Keratinocyte (primary cell): ENCODE data around the gene HPN. TPM values are rescaled to one million over a fixed set of nuclear protein-coding genes. Genes with fewer than 3 reads are reported as not detected.

Experiments
- DNase-seq: peaks from one replicate; pipeline ENCODE4 v3.0.0-alpha.2; 2011; ENCODE audit warnings: low read depth, missing footprints, low spot score
- FAIRE-seq: peaks from 2 replicates; lab custom pipeline; 2011; peaks lifted over from hg19 to GRCh38; lab: Jason Lieb, UNC
- H2AFZ ChIP-seq: 2 replicates; pipeline ENCODE4 v1.6.0; 2012; ENCODE audit warnings: low read length, control low read depth, inconsistent platforms; ENCODE audit not compliant: control insufficient read depth
- H3K27ac ChIP-seq: 2 replicates; pipeline ENCODE4 v1.5.1; 2011; ENCODE audit warnings: low read length; ENCODE audit not compliant: control insufficient read depth, insufficient read depth
- H3K27me3 ChIP-seq: 3 replicates; pipeline ENCODE4 v1.6.0; 2011; ENCODE audit warnings: low read length; ENCODE audit not compliant: control insufficient read depth, insufficient read depth; ENCODE audit errors: extremely low read depth
- H3K36me3 ChIP-seq, 2 experiments: 2 replicates in 1 of 2; 3 replicates in 1 of 2; pipeline ENCODE4 v1.5.1; 2011; ENCODE audit warnings: low read length in 2 of 2, mild to moderate bottlenecking in 1 of 2; ENCODE audit not compliant: control insufficient read depth in 2 of 2, insufficient read depth in 2 of 2; ENCODE audit errors: extremely low read depth in 1 of 2
- H3K4me1 ChIP-seq: 3 replicates; pipeline ENCODE4 v1.5.1; 2011; ENCODE audit warnings: low read length; ENCODE audit not compliant: control insufficient read depth, insufficient read depth; ENCODE audit errors: extremely low read depth
- H3K4me2 ChIP-seq: 3 replicates; pipeline ENCODE4 v1.6.0; 2011; ENCODE audit warnings: low read depth, low read length; ENCODE audit not compliant: control insufficient read depth, insufficient read depth; ENCODE audit errors: extremely low read depth
- H3K4me3 ChIP-seq, 3 experiments: fragments of 200-600 bp in 1 of 3; sonication (generic) in 1 of 3; 2 replicates in 2 of 3; 3 replicates in 1 of 3; pipeline ENCODE4 v1.5.1; 2011 to 2016; ENCODE audit warnings: low read length in 3 of 3, mild to moderate bottlenecking in 3 of 3, control low read depth in 2 of 3, inconsistent platforms in 1 of 3, low read depth in 1 of 3, mixed read lengths in 1 of 3, mixed run types in 1 of 3, moderate library complexity in 1 of 3; ENCODE audit not compliant: control insufficient read depth in 2 of 3, insufficient read depth in 2 of 3; ENCODE audit errors: extremely low read depth in 1 of 3
- H3K79me2 ChIP-seq: 2 replicates; pipeline ENCODE4 v1.6.0; 2012; ENCODE audit warnings: low read length; ENCODE audit not compliant: control insufficient read depth, insufficient read depth
- H3K9ac ChIP-seq: 3 replicates; pipeline ENCODE4 v1.6.0; 2011; ENCODE audit warnings: low read length; ENCODE audit not compliant: control insufficient read depth, insufficient read depth; ENCODE audit errors: extremely low read depth
- H3K9me1 ChIP-seq: 3 replicates; pipeline ENCODE4 v1.6.0; 2011; ENCODE audit warnings: low read length; ENCODE audit not compliant: control insufficient read depth, insufficient read depth; ENCODE audit errors: extremely low read depth
- H3K9me3 ChIP-seq: 2 replicates; pipeline ENCODE4 v1.5.1; 2012; ENCODE audit warnings: low read depth, low read length; ENCODE audit not compliant: control insufficient read depth
- H4K20me1 ChIP-seq: 3 replicates; pipeline ENCODE4 v1.6.0; 2011; ENCODE audit warnings: low read length; ENCODE audit not compliant: control insufficient read depth, insufficient read depth; ENCODE audit errors: extremely low read depth
- EZH2 ChIP-seq: IDR thresholded peaks from one replicate; pipeline ENCODE4 v1.6.1; 2012; ENCODE audit warnings: inconsistent platforms, mild to moderate bottlenecking, low read length, moderate library complexity
- dilution Hi-C: fragments of 300-500 bp; cut with MboI; formaldehyde crosslinking; loops from one replicate; pipeline ENCODE4 v1.7.0; 2020; ENCODE audit warnings: low sequenced_read_pairs; ENCODE audit not compliant: extremely low pct_ligation_motif_present
- polyA plus RNA-seq, 5 experiments: library from polyadenylated mRNA; depleted of rRNA in 3 of 5; stranded (reverse) in 3 of 5; stranded (forward) in 1 of 5; unstranded in 1 of 5; fragments of >200 nt; gene quantifications; 1 replicate in 1 of 5; 2 replicates in 3 of 5; 3 replicates in 1 of 5; pipeline versions ENCODE4 v1.2.1 to v1.2.3, GENCODE V29; 2011 to 2012; ENCODE audit warnings: missing spikeins in 2 of 5, low read depth in 1 of 5, low replicate concordance in 1 of 5
- TF ChIP-seq, protein P1 (sequence below), 3 experiments: IDR thresholded peaks in 1 of 3; conservative IDR thresholded peaks in 1 of 3; optimal IDR thresholded peaks in 1 of 3; 2 replicates in 2 of 3; 3 replicates in 1 of 3; pipeline versions ENCODE3 to v1.5.1; 2011; ENCODE audit warnings: low read length in 3 of 3, mild to moderate bottlenecking in 3 of 3, moderate library complexity in 2 of 3, control low read depth in 1 of 3, inconsistent platforms in 1 of 3; ENCODE audit not compliant: insufficient read depth in 2 of 3; ENCODE audit errors: extremely low read depth in 1 of 3

The HPN gene
- polyA plus RNA-seq, 1 donor (not counting 4 experiments of a cell fraction or from before 2014, with no cell fraction given): not detected

- H3K4me2 ChIP-seq: peak overlapping the region; percentile 56
- H4K20me1 ChIP-seq: no peaks in the 10 kb centered on the region
- peaks cover 3% of the 10 kb centered on the region for H3K4me1 ChIP-seq
- H2AFZ ChIP-seq: no peak overlapping the region
- H3K9ac ChIP-seq: no peak overlapping the region
- peaks cover 6 to 9% of the 10 kb centered on the region in 2 experiments for H3K36me3 ChIP-seq
- TF ChIP-seq, protein P1, sequence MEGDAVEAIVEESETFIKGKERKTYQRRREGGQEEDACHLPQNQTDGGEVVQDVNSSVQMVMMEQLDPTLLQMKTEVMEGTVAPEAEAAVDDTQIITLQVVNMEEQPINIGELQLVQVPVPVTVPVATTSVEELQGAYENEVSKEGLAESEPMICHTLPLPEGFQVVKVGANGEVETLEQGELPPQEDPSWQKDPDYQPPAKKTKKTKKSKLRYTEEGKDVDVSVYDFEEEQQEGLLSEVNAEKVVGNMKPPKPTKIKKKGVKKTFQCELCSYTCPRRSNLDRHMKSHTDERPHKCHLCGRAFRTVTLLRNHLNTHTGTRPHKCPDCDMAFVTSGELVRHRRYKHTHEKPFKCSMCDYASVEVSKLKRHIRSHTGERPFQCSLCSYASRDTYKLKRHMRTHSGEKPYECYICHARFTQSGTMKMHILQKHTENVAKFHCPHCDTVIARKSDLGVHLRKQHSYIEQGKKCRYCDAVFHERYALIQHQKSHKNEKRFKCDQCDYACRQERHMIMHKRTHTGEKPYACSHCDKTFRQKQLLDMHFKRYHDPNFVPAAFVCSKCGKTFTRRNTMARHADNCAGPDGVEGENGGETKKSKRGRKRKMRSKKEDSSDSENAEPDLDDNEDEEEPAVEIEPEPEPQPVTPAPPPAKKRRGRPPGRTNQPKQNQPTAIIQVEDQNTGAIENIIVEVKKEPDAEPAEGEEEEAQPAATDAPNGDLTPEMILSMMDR (optimal IDR thresholded peaks at IDR 0.05 in 1 of 3, IDR thresholded peaks at IDR 0.05 in 1 of 3, conservative IDR thresholded peaks at IDR 0.05 in 1 of 3; ENCODE audit: extremely low read depth in 1 of 3, insufficient read depth in 2 of 3, low read length in 3 of 3): no peak
- no peak for TF ChIP-seq EZH2
- peaks cover 37% of the 10 kb centered on the region for H3K27me3 ChIP-seq
- FAIRE-seq (no peak), DNase-seq (no peak)
- no peak overlapping the region for H3K27ac ChIP-seq
- H3K79me2 ChIP-seq: no peaks in the 10 kb centered on the region
- H3K4me3 ChIP-seq: peak overlapping the region in 1 of 3 experiments; percentile 13
- dilution Hi-C loops: no loop called here
- H3K9me1 ChIP-seq: no peaks in the 10 kb centered on the region
- no peaks in the 10 kb centered on the region for H3K9me3 ChIP-seq
Observed at GRCh38 chr19:35029737-35030256, 11.7 kb upstream of the HPN start.

- no peak for FAIRE-seq
- dilution Hi-C loops: no loop called here
- H3K27ac ChIP-seq: no peak within 1 kb of the TSS
Observed at GRCh38 chr19:35030257-35031071, 11.1 kb upstream of the HPN start, which contains the start of gene SCN1B. TSS of gene SCN1B (plus strand) at chr19:35030470. CDS start at chr19:35030821, 351 bp downstream.

More at GRCh38 chr19:35030257-35031071, 11.1 kb upstream of the HPN start, which contains the start of gene SCN1B:
- Histone ChIP-seq H3K9me3 (no peaks in the 10 kb centered on the region), H3K9me1 (no peaks in the 10 kb centered on the region), H3K4me2 (peak within 1 kb of the TSS; percentile 56), H2AFZ (no peak within 1 kb of the TSS), H4K20me1 (no peaks in the 10 kb centered on the region), H3K9ac (no peak within 1 kb of the TSS), H3K79me2 (no peaks in the 10 kb centered on the region), H3K27me3 (peaks cover 38% of the 10 kb centered on the region), H3K4me3 (peak within 1 kb of the TSS in 2 of 3 experiments; percentile 23 to 27), H3K4me1 (peaks cover 3% of the 10 kb centered on the region), H3K36me3 (peaks cover 4 to 7% of the 10 kb centered on the region in 2 experiments)
- DNase-seq: no peak
- TF ChIP-seq EZH2: no peak
- TF ChIP-seq, protein P1 (optimal IDR thresholded peaks at IDR 0.05 in 1 of 3, IDR thresholded peaks at IDR 0.05 in 1 of 3, conservative IDR thresholded peaks at IDR 0.05 in 1 of 3; ENCODE audit: extremely low read depth in 1 of 3, insufficient read depth in 2 of 3, low read length in 3 of 3): no peak
